Stimulated activated CD4-positive, alpha-beta T cell treated with anti-CD3 and anti-CD28 coated beads, TNF-alpha, amount 100 ng/mL, for 1 hour (primary cell): ENCODE data around the gene PRKD1.
"Not testable (repeated sequence)": the region's sequence is repeated elsewhere in the genome, so short reads cannot be mapped to it uniquely, and the experiment has no call there.

ENCODE experiments used
- DNase-seq, 3 donors: peaks; one replicate each; pipeline ENCODE4 v3.0.0-alpha.2; 2020; ENCODE audit warnings: low read depth in 3 of 3, low spot score in 1 of 3

The PRKD1 gene

GRCh38 chr14:29839691-29840090 is 88.0 kb downstream of the PRKD1 start:
- not testable (repeated sequence) for DNase-seq

GRCh38 chr14:29838752-29839151 is 88.9 kb downstream of the PRKD1 start:
- no peak for DNase-seq

- DNase-seq = no peak
Measured at GRCh38 chr14:29836395-29836794, 91.3 kb downstream of the PRKD1 start.

GRCh38 chr14:29832042-29832441 is 95.6 kb downstream of the PRKD1 start:
- DNase-seq = no peak

- DNase-seq = no peak
Measured at GRCh38 chr14:29829851-29830250, 97.8 kb downstream of the PRKD1 start.

- DNase-seq = no peak
Measured at GRCh38 chr14:29823816-29824215, 103.8 kb downstream of the PRKD1 start.

GRCh38 chr14:29822430-29822709 is 105.3 kb downstream of the PRKD1 start:
- no peak for DNase-seq

GRCh38 chr14:29821661-29822429 is 105.8 kb downstream of the PRKD1 start:
- DNase-seq = no peak

- DNase-seq = no peak
Measured at GRCh38 chr14:29821242-29821641, 106.4 kb downstream of the PRKD1 start.

GRCh38 chr14:29820785-29821184 is 106.9 kb downstream of the PRKD1 start:
- DNase-seq = no peak

GRCh38 chr14:29817767-29818405 is 109.8 kb downstream of the PRKD1 start:
- no peak for DNase-seq

- no peak for DNase-seq
Measured at GRCh38 chr14:29815016-29815674, 112.5 kb downstream of the PRKD1 start.

- no peak for DNase-seq
Measured at GRCh38 chr14:29814156-29815015, 113.3 kb downstream of the PRKD1 start.

- DNase-seq = no peak
Measured at GRCh38 chr14:29810682-29811081, 117.0 kb downstream of the PRKD1 start.

GRCh38 chr14:29810064-29810463 is 117.6 kb downstream of the PRKD1 start:
- DNase-seq = no peak

- DNase-seq = no peak
Measured at GRCh38 chr14:29806124-29806517, 121.5 kb downstream of the PRKD1 start.

- no peak for DNase-seq
Measured at GRCh38 chr14:29805415-29806123, 122.1 kb downstream of the PRKD1 start.

- no peak for DNase-seq
Measured at GRCh38 chr14:29804481-29805266, 123.0 kb downstream of the PRKD1 start.

- no peak for DNase-seq
Measured at GRCh38 chr14:29803045-29803444, 124.6 kb downstream of the PRKD1 start.

GRCh38 chr14:29802211-29802610 is 125.4 kb downstream of the PRKD1 start:
- no peak for DNase-seq
